Osteocyte (in vitro differentiated cells): ENCODE results near the gene DOK5. TPM values are rescaled to one million over a fixed set of nuclear protein-coding genes. Genes with fewer than 3 reads are reported as not detected.

Source experiments
- DNase-seq: peaks from one replicate; pipeline ENCODE4 v3.0.0; 2021; ENCODE audit warnings: mixed read lengths; ENCODE audit not compliant: unreplicated experiment; ENCODE audit errors: extremely low spot score
- H3K27ac Mint-ChIP-seq: one replicate; pipeline ENCODE4 v1.8.0; 2021; ENCODE audit warnings: mild to moderate bottlenecking, mixed read lengths; ENCODE audit not compliant: unreplicated experiment
- H3K27me3 Mint-ChIP-seq: one replicate; pipeline ENCODE4 v1.8.0; 2021; ENCODE audit warnings: mixed read lengths; ENCODE audit not compliant: unreplicated experiment
- H3K36me3 Mint-ChIP-seq: one replicate; pipeline ENCODE4 v1.8.0; 2021; ENCODE audit warnings: mixed read lengths; ENCODE audit not compliant: unreplicated experiment
- H3K4me1 Mint-ChIP-seq: one replicate; pipeline ENCODE4 v1.8.0; 2021; ENCODE audit warnings: mixed read lengths; ENCODE audit not compliant: unreplicated experiment
- H3K4me3 Mint-ChIP-seq: one replicate; pipeline ENCODE4 v1.8.0; 2021; ENCODE audit warnings: mild to moderate bottlenecking, moderate library complexity, mixed read lengths; ENCODE audit not compliant: unreplicated experiment
- H3K9me3 Mint-ChIP-seq: one replicate; pipeline ENCODE4 v1.8.0; 2021; ENCODE audit warnings: mixed read lengths; ENCODE audit not compliant: unreplicated experiment
- CTCF ChIP-seq: fragments of 200-600 bp; sonication (generic); IDR thresholded peaks from 2 replicates; pipeline ENCODE4 v1.5.0; 2021; ENCODE audit warnings: antibody characterized with exemption, mild to moderate bottlenecking, moderate library complexity
- total RNA-seq: library from RNA; stranded (reverse); gene quantifications from 2 replicates; pipeline ENCODE4 v1.2.1, GENCODE V29; 2021

Gene DOK5
- total RNA-seq, 1 donor from 2014 or later, result 7.4 TPM

DNA sequence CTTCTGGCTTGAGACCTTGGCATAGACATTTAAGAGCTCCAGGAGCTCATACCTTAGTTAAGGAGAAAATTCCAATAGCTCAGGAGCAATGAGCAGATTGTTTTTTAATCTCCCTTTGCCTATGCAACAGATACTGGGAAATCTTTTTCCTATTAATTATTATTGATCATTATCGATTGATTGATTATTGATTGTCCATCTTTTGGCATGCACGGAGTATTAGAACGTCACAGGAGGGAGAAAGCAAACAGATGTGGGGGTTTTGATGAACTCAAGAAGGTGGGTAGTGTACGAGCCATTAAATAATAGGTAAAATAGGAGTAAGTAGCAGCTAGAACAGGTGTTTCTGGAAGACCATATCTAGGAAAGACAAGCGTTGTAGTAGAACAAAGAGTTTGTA lies 205.0 kb downstream of the DOK5 start:
- Mint-ChIP-seq H3K4me3 (no peak overlapping the region), H3K9me3 (no peaks in the 10 kb centered on the region), H3K4me1 (no peaks in the 10 kb centered on the region), H3K27ac (no peak overlapping the region), H3K27me3 (peaks cover 17% of the 10 kb centered on the region), H3K36me3 (no peaks in the 10 kb centered on the region)
- no peak for DNase-seq
- no peak for TF ChIP-seq CTCF

- no peaks in the 10 kb centered on the region for H3K36me3 Mint-ChIP-seq
- H3K27me3 Mint-ChIP-seq, result peaks cover 17% of the 10 kb centered on the region
- H3K9me3 Mint-ChIP-seq, result no peaks in the 10 kb centered on the region
- no peak overlapping the region for H3K4me3 Mint-ChIP-seq
- no peak overlapping the region for H3K27ac Mint-ChIP-seq
- TF ChIP-seq CTCF, result peak; percentile 73
- H3K4me1 Mint-ChIP-seq, result no peaks in the 10 kb centered on the region
- no peak for DNase-seq
These were observed 205.7 kb downstream of the DOK5 start for GRCh38 chr20:54680872-54681619.

DNA sequence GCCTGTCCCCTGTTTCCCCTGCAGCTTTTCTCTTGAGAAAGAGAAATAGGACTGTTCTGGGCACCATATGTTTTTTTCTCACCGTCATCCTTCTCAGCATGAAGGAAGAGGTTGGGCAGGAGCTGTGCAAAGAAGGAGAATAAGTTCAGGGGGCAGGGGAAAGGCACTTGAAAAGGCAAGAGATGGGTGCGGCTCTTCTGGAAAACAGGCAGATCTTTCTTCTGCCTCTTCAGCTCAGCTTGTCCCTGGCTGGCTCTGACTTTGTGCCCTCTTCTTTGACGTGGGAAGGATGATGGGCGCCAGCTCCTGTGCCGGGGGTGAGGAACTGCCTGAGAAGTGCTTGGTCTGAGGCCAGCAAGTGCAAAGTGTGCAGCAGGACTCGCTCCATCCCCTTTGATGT lies 206.5 kb downstream of the DOK5 start:
- H3K36me3 Mint-ChIP-seq, result no peaks in the 10 kb centered on the region
- no peak overlapping the region for H3K4me3 Mint-ChIP-seq
- no peaks in the 10 kb centered on the region for H3K4me1 Mint-ChIP-seq
- H3K27me3 Mint-ChIP-seq, result peaks cover 17% of the 10 kb centered on the region
- H3K27ac Mint-ChIP-seq, result no peak overlapping the region
- no peak for TF ChIP-seq CTCF
- no peak for DNase-seq
- no peaks in the 10 kb centered on the region for H3K9me3 Mint-ChIP-seq

DNA sequence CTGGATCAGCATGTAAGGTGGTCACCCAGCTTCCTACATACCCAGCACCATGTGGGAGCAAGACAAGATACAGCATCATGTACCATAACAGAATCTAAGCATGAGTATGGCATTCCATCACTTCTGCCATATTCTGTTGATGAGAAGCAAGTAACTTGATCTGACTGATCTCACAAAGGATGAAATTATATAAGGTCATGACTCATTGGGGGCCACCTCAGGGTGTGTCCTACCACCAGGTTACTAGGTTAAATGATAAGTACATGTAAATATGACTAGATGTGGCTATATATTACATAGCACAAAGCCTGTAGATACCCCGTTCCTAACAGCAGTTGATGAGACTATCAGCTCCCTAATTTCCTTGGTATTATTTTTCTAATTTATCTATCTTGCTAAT lies 213.1 kb downstream of the DOK5 start:
- Mint-ChIP-seq H3K9me3 (no peaks in the 10 kb centered on the region), H3K27me3 (no peaks in the 10 kb centered on the region), H3K4me3 (no peak overlapping the region), H3K27ac (no peak overlapping the region), H3K4me1 (no peaks in the 10 kb centered on the region), H3K36me3 (no peaks in the 10 kb centered on the region)
- no peak for TF ChIP-seq CTCF
- DNase-seq, result no peak

DNA sequence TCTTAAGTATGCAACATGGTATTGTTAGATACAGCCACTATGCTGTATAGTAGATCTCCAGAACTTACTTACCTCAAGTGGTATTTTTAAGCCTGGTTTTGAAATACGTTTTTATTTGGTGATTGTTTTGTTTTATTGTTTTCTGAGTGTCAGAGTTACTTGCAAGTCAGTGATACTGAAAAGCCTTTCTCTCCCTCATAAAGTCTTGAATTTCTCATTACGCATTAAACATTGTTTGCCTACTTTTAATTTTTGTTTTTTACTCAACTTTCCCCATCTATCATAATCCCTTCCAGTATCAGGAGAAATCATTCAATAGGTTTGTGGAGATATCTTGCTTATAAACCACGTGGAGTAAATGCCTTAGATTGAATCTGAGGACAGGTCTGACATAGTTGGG lies 214.9 kb downstream of the DOK5 start:
- Mint-ChIP-seq H3K4me3 (no peak overlapping the region), H3K9me3 (no peaks in the 10 kb centered on the region), H3K27me3 (no peaks in the 10 kb centered on the region), H3K4me1 (no peaks in the 10 kb centered on the region), H3K36me3 (no peaks in the 10 kb centered on the region), H3K27ac (no peak overlapping the region)
- DNase-seq, result no peak
- no peak for TF ChIP-seq CTCF
